Cardiac fibroblast (primary cell): ENCODE measurements around the gene SEPTIN12.

Source experiments
- DNase-seq, 2 donors: peaks; one replicate each; pipeline versions ENCODE4 v3.0.0 to v3.0.0-alpha.2; 2010; ENCODE audit warnings: low read depth in 2 of 2
- H3K4me3 ChIP-seq, 2 donors: replicated peaks in 1 of 2; 1 replicate in 1 of 2; 2 replicates in 1 of 2; pipeline ENCODE4 v1.5.1; 2011; ENCODE audit warnings: low read depth in 2 of 2, low read length in 2 of 2, mild to moderate bottlenecking in 2 of 2, moderate library complexity in 1 of 2
- CTCF ChIP-seq: IDR thresholded peaks from one replicate; pipeline ENCODE4 v1.5.1; 2011; ENCODE audit warnings: low read depth, mild to moderate bottlenecking, low read length, inconsistent platforms

Gene SEPTIN12

GRCh38 chr16:4760221-4760910 is 27.8 kb downstream of the SEPTIN12 start:
- no peak overlapping the region for H3K4me3 ChIP-seq
- no peak for TF ChIP-seq CTCF
- DNase-seq = no peak

- DNase-seq = no peak
- no peak overlapping the region for H3K4me3 ChIP-seq
- TF ChIP-seq CTCF = no peak
These were observed 32.5 kb downstream of the SEPTIN12 start for GRCh38 chr16:4755687-4756086.

- H3K4me3 ChIP-seq = no peak overlapping the region
- no peak for TF ChIP-seq CTCF
- DNase-seq = no peak
These were observed 33.3 kb downstream of the SEPTIN12 start for GRCh38 chr16:4754865-4755264.

- no peak for DNase-seq
- no peak for TF ChIP-seq CTCF
- H3K4me3 ChIP-seq = no peak overlapping the region
These were observed 34.9 kb downstream of the SEPTIN12 start for GRCh38 chr16:4753227-4753626.

GRCh38 chr16:4752351-4753100 is 35.6 kb downstream of the SEPTIN12 start:
- H3K4me3 ChIP-seq = no peak overlapping the region
- no peak for TF ChIP-seq CTCF
- DNase-seq = no peak

- no peak overlapping the region for H3K4me3 ChIP-seq
- no peak for DNase-seq
- no peak for TF ChIP-seq CTCF
These were observed 37.2 kb downstream of the SEPTIN12 start for GRCh38 chr16:4750896-4751295.
